SH-SY5Y (cell line): Measurements from ENCODE around the gene LCMT1.

Source experiments
- GATA2 ChIP-seq: IDR thresholded peaks from 2 replicates; pipeline ENCODE4 v1.6.1; 2011; ENCODE audit warnings: mild to moderate bottlenecking, low read depth, low read length
- GATA3 ChIP-seq: IDR thresholded peaks from 2 replicates; pipeline ENCODE4 v1.6.1; 2011; ENCODE audit warnings: low read depth, mild to moderate bottlenecking, low read length, moderate library complexity

- TF ChIP-seq GATA2 (no peak), GATA3 (no peak)
These were observed 77.8 kb downstream of the LCMT1 start for GRCh38 chr16:25189305-25189704.
